Measurements from ENCODE around the gene TPCN1.

TPCN1 gene

DNA sequence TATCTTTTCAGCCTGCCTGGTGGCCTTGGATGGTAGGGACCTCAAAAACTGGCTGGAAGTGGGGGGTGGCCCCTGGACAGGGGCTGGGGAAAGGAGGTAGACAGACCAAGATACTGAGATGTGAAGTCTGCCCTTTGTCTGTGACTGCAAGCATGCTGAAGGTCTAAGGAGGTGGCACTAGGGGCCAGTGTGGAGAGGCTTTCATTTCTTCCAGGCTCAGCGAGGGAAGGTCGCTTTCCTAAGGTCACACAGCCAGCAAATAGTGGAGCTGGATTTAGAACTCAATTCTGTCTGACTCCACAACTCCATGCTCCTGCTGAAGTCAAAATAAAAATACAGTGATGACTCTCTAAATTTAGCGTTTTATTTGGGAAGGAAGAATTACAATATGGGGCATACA lies 125.8 kb downstream of the TPCN1 start:
- DNase-seq, result no peak

DNA sequence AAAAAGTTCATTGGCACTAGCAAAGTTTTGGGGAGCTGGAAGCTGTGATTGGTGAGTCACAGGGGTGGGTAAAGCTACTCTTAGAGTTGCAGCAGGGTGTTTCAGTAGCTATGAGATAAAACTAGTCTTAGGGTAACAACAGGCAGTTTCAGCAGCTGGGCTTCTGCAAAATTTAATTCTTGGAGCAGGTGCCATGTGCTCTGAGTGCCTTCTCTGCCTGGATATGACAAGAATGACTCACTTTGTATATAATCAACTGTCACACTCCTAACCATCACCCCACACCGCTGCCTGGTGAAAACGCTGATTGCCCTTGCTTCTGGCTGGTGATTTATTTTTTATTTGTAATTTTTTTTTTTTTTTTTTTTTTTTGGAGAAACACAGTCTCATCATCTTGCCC lies 126.6 kb downstream of the TPCN1 start:
- DNase-seq, result no peak
